Activated CD8-positive, alpha-beta T cell treated with anti-CD3 and anti-CD28 coated beads for 36 hours (primary cell): Measurements from ENCODE around the gene LRRC7. TPM values are rescaled to one million over a fixed set of nuclear protein-coding genes. Genes with fewer than 3 reads are reported as not detected.
"Not testable (repeated sequence)": the region's sequence is repeated elsewhere in the genome, so short reads cannot be mapped to it uniquely, and the experiment has no call there.

Source experiments
- ATAC-seq: fragments of 200-7000 bp; cut with Tn5 transposase; one replicate; pipeline ENCODE4 v1.10.0; 2021; ENCODE audit warnings: mild to moderate bottlenecking, moderate library complexity
- CTCF ChIA-PET: fragments of 350-600 bp; sonication (Branson Sonifier 250); formaldehyde crosslinking; loops from one replicate; lab custom pipeline; 2021; ENCODE audit warnings: antibody characterized with exemption; lab: Charles Lee
- POLR2A ChIA-PET: fragments of 350-600 bp; sonication (Branson Sonifier 250); formaldehyde crosslinking; loops from one replicate; lab custom pipeline; 2021; ENCODE audit warnings: antibody characterized with exemption; lab: Charles Lee
- DNase-seq: peaks from one replicate; pipeline ENCODE4 v3.0.0-alpha.2; 2020
- H3K27ac Mint-ChIP-seq: one replicate; pipeline ENCODE4 v1.8.0; 2021; ENCODE audit warnings: mild to moderate bottlenecking, mixed read lengths
- H3K27me3 Mint-ChIP-seq: one replicate; pipeline ENCODE4 v1.8.0; 2021; ENCODE audit warnings: mixed read lengths
- H3K36me3 Mint-ChIP-seq: one replicate; pipeline ENCODE4 v1.8.0; 2021; ENCODE audit warnings: low read depth, mixed read lengths
- H3K4me1 Mint-ChIP-seq: one replicate; pipeline ENCODE4 v1.8.0; 2021; ENCODE audit warnings: low read depth, mixed read lengths
- H3K4me3 Mint-ChIP-seq: one replicate; pipeline ENCODE4 v1.8.0; 2021; ENCODE audit warnings: mild to moderate bottlenecking, moderate library complexity, mixed read lengths
- H3K9me3 Mint-ChIP-seq: one replicate; pipeline ENCODE4 v1.8.0; 2021; ENCODE audit warnings: mixed read lengths
- intact Hi-C: fragments of 100-400 bp; cut with micrococcal nuclease; formaldehyde crosslinking; loops from one replicate; pipeline ENCODE4 v1.10.0; 2022
- total RNA-seq, 2 experiments: library from RNA; stranded (reverse); gene quantifications; one replicate each; pipeline ENCODE4 v1.2.3, GENCODE V29; 2021
- TF ChIP-seq, protein P1 (sequence below): fragments of 200-600 bp; IDR thresholded peaks from one replicate; pipeline ENCODE4 v1.8.0; 2022; ENCODE audit warnings: antibody characterized with exemption, mild to moderate bottlenecking

Gene LRRC7
- total RNA-seq, 2 experiments from 2014 or later: 0.27 to 0.29 TPM

- Mint-ChIP-seq H3K27ac (no peak overlapping the region), H3K36me3 (no peaks in the 10 kb centered on the region)
Measured at GRCh38 chr1:69871412-69871811, 303.7 kb downstream of the LRRC7 start.

GRCh38 chr1:69878338-69878737 is 310.6 kb downstream of the LRRC7 start:
- Mint-ChIP-seq H3K27ac (no peak overlapping the region), H3K4me3 (no peak overlapping the region), H3K4me1 (no peaks in the 10 kb centered on the region), H3K9me3 (peaks cover 8% of the 10 kb centered on the region), H3K36me3 (no peaks in the 10 kb centered on the region), H3K27me3 (no peaks in the 10 kb centered on the region)
- ATAC-seq (no peak), DNase-seq (no peak)
- TF ChIP-seq, protein P1, sequence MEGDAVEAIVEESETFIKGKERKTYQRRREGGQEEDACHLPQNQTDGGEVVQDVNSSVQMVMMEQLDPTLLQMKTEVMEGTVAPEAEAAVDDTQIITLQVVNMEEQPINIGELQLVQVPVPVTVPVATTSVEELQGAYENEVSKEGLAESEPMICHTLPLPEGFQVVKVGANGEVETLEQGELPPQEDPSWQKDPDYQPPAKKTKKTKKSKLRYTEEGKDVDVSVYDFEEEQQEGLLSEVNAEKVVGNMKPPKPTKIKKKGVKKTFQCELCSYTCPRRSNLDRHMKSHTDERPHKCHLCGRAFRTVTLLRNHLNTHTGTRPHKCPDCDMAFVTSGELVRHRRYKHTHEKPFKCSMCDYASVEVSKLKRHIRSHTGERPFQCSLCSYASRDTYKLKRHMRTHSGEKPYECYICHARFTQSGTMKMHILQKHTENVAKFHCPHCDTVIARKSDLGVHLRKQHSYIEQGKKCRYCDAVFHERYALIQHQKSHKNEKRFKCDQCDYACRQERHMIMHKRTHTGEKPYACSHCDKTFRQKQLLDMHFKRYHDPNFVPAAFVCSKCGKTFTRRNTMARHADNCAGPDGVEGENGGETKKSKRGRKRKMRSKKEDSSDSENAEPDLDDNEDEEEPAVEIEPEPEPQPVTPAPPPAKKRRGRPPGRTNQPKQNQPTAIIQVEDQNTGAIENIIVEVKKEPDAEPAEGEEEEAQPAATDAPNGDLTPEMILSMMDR: no peak
- intact Hi-C loops: no loop called here
- ChIA-PET CTCF (no interaction called here), POLR2A (no interaction called here)

More at GRCh38 chr1:69871412-69871811, 303.7 kb downstream of the LRRC7 start:
- ChIA-PET POLR2A (no interaction called here), CTCF (no interaction called here)
- ATAC-seq (no peak), DNase-seq (no peak)
- intact Hi-C loops: no loop called here
- Mint-ChIP-seq H3K9me3 (no peaks in the 10 kb centered on the region), H3K4me3 (no peak overlapping the region), H3K4me1 (no peaks in the 10 kb centered on the region), H3K27me3 (no peaks in the 10 kb centered on the region)
- TF ChIP-seq, protein P1: no peak

DNA sequence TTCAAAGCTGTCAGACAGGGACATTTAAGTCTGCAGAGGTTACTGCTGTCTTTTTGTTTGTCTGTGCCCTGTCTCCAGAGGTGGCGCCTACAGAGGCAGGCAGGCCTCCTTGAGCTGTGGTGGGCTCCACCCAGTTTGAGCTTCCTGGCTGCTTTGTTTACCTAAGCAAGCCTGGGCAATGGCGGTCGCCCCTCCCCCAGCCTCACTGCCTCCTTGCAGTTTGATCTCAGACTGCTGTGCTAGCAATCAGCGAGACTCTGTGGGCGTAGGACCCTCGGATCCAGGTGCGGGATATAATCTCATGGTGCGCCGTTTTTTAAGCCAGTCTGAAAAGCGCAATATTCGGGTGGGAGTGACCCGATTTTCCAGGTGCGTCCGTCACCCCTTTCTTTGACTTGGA is 320.3 kb downstream of the LRRC7 start:
- H3K4me1 Mint-ChIP-seq, intact Hi-C loops, H3K27me3 Mint-ChIP-seq, POLR2A ChIA-PET, DNase-seq, ATAC-seq, H3K27ac Mint-ChIP-seq, H3K36me3 Mint-ChIP-seq, CTCF ChIA-PET, H3K4me3 Mint-ChIP-seq: not testable (repeated sequence)
- peaks cover 13% of the 10 kb centered on the region for H3K9me3 Mint-ChIP-seq

- Mint-ChIP-seq H3K4me3 (no peak overlapping the region), H3K36me3 (no peaks in the 10 kb centered on the region), H3K27me3 (no peaks in the 10 kb centered on the region), H3K9me3 (peaks cover 13% of the 10 kb centered on the region), H3K27ac (no peak overlapping the region), H3K4me1 (no peaks in the 10 kb centered on the region)
- ChIA-PET POLR2A (no interaction called here), CTCF (no interaction called here)
- DNase-seq (no peak), ATAC-seq (no peak)
- intact Hi-C loops: no loop called here
- TF ChIP-seq, protein P1: no peak
Measured at GRCh38 chr1:69888657-69889056, 320.9 kb downstream of the LRRC7 start.

GRCh38 chr1:69898403-69898947 is 330.8 kb downstream of the LRRC7 start:
- intact Hi-C loops: no loop called here
- Mint-ChIP-seq H3K36me3 (no peaks in the 10 kb centered on the region), H3K9me3 (peaks cover 2% of the 10 kb centered on the region), H3K27me3 (no peaks in the 10 kb centered on the region), H3K4me3 (no peak overlapping the region), H3K4me1 (no peaks in the 10 kb centered on the region), H3K27ac (no peak overlapping the region)
- POLR2A ChIA-PET: interaction anchor here (0.6 kb wide), 1 partner anchor 8 kb away, joined by 3 read pairs; no protein-coding TSS in a partner anchor
- TF ChIP-seq, protein P1: no peak
- DNase-seq (no peak), ATAC-seq (no peak)
- CTCF ChIA-PET: no interaction called here
